ENCODE results near the gene GFI1B. TPM values are rescaled to one million over a fixed set of nuclear protein-coding genes. Genes with fewer than 3 reads are reported as not detected.

The GFI1B gene
- total and polyA plus RNA-seq, 2 of the 13 experiments (the other 11 are each of a cell fraction or from before 2014, with no cell fraction given), result 0.15 to 0.51 TPM

DNA sequence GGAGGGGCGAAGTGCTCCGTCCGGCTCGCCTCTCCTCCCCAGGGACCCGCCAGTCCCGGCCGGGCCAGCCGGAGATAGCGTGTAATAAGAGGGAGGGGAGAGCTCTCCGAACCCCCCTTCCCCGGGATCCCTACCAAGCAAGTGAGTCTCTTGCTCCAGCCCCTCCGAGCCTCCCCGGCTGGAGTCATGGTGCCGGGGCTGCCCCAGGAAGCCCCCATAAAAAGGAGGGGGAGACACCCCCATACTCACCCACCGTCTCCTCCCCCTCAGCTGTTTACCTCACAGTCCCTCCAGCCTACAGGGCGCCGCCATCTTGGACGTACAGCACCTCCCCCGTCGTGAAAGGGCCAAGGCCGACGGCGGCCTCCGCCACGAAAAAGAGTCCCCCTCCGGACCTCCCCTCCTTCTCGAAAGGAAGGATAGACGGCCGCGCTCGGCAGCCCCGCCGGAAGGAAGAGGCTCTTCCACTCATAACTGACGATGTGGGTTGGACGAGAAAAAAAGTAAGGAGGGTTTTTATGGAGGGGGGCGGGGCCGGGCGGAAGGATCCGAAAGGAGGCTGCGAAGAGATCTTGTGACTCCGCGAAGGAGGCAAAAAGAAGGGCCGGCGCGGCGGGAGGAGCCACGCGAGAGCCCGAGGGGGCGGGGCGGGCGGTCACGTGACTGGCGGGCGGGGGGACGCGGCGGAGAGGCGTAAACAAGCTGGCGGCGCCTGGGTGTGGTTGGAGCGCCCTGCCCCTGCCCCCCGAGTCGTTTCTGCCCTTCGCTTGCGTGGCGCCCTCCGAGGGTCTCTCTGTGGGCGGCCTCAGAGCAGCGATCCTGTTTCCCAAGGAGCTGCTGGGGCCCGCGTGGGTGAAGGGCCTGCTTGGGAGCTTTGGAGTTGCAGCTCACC lies 34.0 kb upstream of the GFI1B start, which contains the start of gene TSC1 (continued):
- TF ChIP-seq, protein P1, sequence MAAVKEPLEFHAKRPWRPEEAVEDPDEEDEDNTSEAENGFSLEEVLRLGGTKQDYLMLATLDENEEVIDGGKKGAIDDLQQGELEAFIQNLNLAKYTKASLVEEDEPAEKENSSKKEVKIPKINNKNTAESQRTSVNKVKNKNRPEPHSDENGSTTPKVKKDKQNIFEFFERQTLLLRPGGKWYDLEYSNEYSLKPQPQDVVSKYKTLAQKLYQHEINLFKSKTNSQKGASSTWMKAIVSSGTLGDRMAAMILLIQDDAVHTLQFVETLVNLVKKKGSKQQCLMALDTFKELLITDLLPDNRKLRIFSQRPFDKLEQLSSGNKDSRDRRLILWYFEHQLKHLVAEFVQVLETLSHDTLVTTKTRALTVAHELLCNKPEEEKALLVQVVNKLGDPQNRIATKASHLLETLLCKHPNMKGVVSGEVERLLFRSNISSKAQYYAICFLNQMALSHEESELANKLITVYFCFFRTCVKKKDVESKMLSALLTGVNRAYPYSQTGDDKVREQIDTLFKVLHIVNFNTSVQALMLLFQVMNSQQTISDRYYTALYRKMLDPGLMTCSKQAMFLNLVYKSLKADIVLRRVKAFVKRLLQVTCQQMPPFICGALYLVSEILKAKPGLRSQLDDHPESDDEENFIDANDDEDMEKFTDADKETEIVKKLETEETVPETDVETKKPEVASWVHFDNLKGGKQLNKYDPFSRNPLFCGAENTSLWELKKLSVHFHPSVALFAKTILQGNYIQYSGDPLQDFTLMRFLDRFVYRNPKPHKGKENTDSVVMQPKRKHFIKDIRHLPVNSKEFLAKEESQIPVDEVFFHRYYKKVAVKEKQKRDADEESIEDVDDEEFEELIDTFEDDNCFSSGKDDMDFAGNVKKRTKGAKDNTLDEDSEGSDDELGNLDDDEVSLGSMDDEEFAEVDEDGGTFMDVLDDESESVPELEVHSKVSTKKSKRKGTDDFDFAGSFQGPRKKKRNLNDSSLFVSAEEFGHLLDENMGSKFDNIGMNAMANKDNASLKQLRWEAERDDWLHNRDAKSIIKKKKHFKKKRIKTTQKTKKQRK (IDR thresholded peaks at IDR 0.05; ENCODE audit: low read length), result no peak
- TF ChIP-seq ZNF547 (CRISPR knock-in tag; IDR thresholded peaks at IDR 0.05) (no peak; the same call in none of the 2 replicates), NR2F6 (IDR thresholded peaks at IDR 0.05) (0 out of 2 replicates have a peak, but pooled peaks have one; percentile 20), NR2F6 (CRISPR knock-in tag; IDR thresholded peaks at IDR 0.05) (peak; percentile 63), RXRB (CRISPR knock-in tag; IDR thresholded peaks at IDR 0.05; ENCODE audit: borderline replicate concordance) (peak; percentile 36; the same call in 1 of the 2 replicates), ZNF251 (CRISPR knock-in tag; IDR thresholded peaks at IDR 0.05) (no peak), ZNF382 (CRISPR knock-in tag; IDR thresholded peaks at IDR 0.05; ENCODE audit: borderline replicate concordance) (no peak), SIN3B (IDR thresholded peaks at IDR 0.05; ENCODE audit: low read length) (peak; percentile 70; the same call in 1 of the 2 replicates), ZNF788 (CRISPR knock-in tag; IDR thresholded peaks at IDR 0.05; ENCODE audit: borderline replicate concordance) (no peak; the same call in 1 of the 2 replicates), ZIK1 (CRISPR knock-in tag; IDR thresholded peaks at IDR 0.05; ENCODE audit: borderline replicate concordance, low read depth) (0 out of 2 replicates have a peak, but pooled peaks have one; percentile 23), POLR2A (IDR thresholded peaks at IDR 0.05; ENCODE audit: insufficient read depth in 1 of 2, low read depth in 2 of 2, low read length in 2 of 2) (peak; percentile 75 to 84), NR3C1 (CRISPR knock-in tag; IDR thresholded peaks at IDR 0.05) (no peak), ZNF737 (CRISPR knock-in tag; IDR thresholded peaks at IDR 0.05; ENCODE audit: borderline replicate concordance) (no peak), ZNF816 (CRISPR knock-in tag; IDR thresholded peaks at IDR 0.05; ENCODE audit: borderline replicate concordance) (no peak; the same call in 1 of the 2 replicates), MEIS2 (CRISPR knock-in tag; IDR thresholded peaks at IDR 0.05) (0 out of 2 replicates have a peak, but pooled peaks have one; percentile 39), ZNF749 (CRISPR knock-in tag; IDR thresholded peaks at IDR 0.05; ENCODE audit: borderline replicate concordance) (peak; percentile 86), DNMT3B (CRISPR knock-in tag; conservative IDR thresholded peaks at IDR 0.05) (peak; percentile 71; the same call in 1 of the 2 replicates)
- TF ChIP-seq, protein P2, sequence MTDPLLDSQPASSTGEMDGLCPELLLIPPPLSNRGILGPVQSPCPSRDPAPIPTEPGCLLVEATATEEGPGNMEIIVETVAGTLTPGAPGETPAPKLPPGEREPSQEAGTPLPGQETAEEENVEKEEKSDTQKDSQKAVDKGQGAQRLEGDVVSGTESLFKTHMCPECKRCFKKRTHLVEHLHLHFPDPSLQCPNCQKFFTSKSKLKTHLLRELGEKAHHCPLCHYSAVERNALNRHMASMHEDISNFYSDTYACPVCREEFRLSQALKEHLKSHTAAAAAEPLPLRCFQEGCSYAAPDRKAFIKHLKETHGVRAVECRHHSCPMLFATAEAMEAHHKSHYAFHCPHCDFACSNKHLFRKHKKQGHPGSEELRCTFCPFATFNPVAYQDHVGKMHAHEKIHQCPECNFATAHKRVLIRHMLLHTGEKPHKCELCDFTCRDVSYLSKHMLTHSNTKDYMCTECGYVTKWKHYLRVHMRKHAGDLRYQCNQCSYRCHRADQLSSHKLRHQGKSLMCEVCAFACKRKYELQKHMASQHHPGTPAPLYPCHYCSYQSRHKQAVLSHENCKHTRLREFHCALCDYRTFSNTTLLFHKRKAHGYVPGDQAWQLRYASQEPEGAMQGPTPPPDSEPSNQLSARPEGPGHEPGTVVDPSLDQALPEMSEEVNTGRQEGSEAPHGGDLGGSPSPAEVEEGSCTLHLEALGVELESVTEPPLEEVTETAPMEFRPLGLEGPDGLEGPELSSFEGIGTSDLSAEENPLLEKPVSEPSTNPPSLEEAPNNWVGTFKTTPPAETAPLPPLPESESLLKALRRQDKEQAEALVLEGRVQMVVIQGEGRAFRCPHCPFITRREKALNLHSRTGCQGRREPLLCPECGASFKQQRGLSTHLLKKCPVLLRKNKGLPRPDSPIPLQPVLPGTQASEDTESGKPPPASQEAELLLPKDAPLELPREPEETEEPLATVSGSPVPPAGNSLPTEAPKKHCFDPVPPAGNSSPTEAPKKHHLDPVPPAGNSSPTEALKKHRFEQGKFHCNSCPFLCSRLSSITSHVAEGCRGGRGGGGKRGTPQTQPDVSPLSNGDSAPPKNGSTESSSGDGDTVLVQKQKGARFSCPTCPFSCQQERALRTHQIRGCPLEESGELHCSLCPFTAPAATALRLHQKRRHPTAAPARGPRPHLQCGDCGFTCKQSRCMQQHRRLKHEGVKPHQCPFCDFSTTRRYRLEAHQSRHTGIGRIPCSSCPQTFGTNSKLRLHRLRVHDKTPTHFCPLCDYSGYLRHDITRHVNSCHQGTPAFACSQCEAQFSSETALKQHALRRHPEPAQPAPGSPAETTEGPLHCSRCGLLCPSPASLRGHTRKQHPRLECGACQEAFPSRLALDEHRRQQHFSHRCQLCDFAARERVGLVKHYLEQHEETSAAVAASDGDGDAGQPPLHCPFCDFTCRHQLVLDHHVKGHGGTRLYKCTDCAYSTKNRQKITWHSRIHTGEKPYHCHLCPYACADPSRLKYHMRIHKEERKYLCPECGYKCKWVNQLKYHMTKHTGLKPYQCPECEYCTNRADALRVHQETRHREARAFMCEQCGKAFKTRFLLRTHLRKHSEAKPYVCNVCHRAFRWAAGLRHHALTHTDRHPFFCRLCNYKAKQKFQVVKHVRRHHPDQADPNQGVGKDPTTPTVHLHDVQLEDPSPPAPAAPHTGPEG (CRISPR knock-in tag; IDR thresholded peaks at IDR 0.05), result 0 out of 2 replicates have a peak, but pooled peaks have one; percentile 31
- TF ChIP-seq, protein P3, sequence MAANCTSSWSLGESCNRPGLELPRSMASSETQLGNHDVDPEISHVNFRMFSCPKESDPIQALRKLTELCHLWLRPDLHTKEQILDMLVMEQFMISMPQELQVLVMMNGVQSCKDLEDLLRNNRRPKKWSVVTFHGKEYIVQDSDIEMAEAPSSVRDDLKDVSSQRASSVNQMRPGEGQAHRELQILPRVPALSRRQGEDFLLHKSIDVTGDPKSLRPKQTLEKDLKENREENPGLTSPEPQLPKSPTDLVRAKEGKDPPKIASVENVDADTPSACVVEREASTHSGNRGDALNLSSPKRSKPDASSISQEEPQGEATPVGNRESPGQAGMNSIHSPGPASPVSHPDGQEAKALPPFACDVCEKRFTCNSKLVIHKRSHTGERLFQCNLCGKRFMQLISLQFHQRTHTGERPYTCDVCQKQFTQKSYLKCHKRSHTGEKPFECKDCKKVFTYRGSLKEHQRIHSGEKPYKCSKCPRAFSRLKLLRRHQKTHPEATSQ (CRISPR knock-in tag; IDR thresholded peaks at IDR 0.05; ENCODE audit: borderline replicate concordance), result no peak

Data from HepG2 (cell line).